D721Med (cell line): Measurements from ENCODE around the gene ZFYVE16.
A peak's percentile ranks its signal among the peaks of the same experiment; 100 is the strongest.

Experiments
- DNase-seq: peaks from one replicate; pipeline ENCODE4 v3.0.0; 2011; ENCODE audit warnings: low spot score; ENCODE audit not compliant: insufficient read length
- FAIRE-seq: peaks from 2 replicates; lab custom pipeline; 2011; peaks lifted over from hg19 to GRCh38; lab: Jason Lieb, UNC
- TF ChIP-seq, protein P1 (sequence below): IDR thresholded peaks from 2 replicates; pipeline ENCODE4 v1.5.1; 2012; ENCODE audit warnings: mild to moderate bottlenecking, control low read depth; ENCODE audit not compliant: insufficient read depth; ENCODE audit errors: missing control alignments

Gene ZFYVE16

DNA sequence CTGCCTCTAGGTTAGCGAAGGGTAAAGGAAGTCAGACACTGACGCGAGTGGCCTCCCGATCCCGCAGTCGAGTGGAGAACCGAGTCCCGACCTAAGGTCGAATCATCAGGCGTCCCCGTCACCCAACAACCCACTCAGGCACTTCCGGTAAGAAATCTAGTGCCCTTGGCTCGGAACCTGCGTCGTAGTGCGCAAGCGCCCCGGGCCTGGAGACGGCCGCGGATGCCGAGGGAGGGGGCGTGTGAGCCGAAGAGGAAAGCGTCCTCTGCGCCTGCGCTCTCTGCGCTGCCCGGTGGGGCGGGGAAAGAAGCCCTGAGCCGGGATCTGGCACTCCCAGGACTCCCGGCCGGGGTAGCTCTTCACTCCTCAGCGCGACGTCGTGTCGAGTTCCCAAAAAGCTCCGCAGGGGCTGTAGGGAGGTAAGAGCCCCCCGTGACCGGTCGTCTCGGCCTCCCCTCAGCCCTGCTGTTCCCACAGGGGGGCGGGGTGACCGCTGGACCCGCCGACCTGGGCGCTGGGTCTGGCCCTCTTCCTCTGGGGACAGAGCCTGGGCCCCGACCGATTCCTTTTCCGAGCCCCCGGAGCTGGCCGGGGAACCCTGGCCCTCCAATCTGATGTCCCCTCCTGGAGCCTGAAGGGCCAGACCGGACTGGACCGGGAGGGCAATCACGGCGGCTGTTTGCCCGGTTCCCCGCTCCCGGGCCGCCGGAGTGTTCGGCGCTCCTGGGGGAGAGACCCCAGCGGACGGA, at the start of gene ZFYVE16:
ZFYVE16 (plus strand) TSS at position 330 of the 749 bp plus-strand sequence. CDS start 26,084 bp downstream, outside the sequence.
- TF ChIP-seq, protein P1, sequence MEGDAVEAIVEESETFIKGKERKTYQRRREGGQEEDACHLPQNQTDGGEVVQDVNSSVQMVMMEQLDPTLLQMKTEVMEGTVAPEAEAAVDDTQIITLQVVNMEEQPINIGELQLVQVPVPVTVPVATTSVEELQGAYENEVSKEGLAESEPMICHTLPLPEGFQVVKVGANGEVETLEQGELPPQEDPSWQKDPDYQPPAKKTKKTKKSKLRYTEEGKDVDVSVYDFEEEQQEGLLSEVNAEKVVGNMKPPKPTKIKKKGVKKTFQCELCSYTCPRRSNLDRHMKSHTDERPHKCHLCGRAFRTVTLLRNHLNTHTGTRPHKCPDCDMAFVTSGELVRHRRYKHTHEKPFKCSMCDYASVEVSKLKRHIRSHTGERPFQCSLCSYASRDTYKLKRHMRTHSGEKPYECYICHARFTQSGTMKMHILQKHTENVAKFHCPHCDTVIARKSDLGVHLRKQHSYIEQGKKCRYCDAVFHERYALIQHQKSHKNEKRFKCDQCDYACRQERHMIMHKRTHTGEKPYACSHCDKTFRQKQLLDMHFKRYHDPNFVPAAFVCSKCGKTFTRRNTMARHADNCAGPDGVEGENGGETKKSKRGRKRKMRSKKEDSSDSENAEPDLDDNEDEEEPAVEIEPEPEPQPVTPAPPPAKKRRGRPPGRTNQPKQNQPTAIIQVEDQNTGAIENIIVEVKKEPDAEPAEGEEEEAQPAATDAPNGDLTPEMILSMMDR = no peak
- no peak for FAIRE-seq
- peak; percentile 66 for DNase-seq

DNA sequence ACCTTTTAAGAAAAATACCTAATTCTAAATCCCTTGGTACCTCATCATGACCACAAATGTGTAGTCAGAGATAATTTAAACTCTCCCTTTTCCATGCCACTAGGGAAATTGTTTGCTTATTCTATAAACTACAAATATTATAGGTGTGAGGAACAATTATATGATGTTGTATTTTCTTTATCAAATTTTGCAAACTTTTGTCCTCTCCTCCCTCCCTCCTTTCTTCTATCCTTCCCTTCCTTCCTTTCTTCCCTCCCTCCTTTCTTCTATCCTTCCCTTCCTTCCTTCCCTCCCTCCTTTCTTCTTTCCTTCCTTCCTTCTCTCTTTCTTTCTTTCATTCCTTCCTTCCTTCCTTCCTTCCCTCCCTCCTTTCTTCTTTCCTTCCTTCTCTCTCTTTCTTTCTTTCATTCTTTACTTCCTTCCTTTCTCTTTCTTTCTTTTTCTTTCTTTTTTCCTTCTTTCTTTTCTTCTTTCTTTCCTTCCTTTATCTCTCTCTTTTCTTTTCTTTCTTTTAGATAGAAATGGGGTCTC, 46.9 kb upstream of the ZFYVE16 start:
- FAIRE-seq (no peak), DNase-seq (no peak)
- TF ChIP-seq, protein P1 = no peak

DNA sequence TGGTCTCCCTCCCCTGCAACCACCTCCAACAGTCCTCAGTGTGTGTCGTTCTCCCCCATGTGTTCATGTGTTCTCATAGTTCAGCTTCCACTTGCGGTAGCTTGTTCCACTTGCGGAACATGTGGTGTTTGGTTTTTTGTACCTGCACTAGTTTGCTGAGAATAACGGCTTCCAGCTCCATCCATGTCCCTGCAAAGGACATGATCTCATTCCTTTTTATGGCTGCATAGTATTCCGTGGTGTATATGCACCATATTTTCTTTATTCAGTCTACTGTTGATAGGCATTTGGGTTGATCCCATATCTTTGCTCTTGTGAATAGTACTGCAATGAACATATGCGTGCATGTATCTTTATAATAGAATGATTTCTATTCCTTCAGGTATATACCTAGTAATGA, 43.0 kb upstream of the ZFYVE16 start:
- FAIRE-seq (no peak), DNase-seq (no peak)
- TF ChIP-seq, protein P1 = no peak

DNA sequence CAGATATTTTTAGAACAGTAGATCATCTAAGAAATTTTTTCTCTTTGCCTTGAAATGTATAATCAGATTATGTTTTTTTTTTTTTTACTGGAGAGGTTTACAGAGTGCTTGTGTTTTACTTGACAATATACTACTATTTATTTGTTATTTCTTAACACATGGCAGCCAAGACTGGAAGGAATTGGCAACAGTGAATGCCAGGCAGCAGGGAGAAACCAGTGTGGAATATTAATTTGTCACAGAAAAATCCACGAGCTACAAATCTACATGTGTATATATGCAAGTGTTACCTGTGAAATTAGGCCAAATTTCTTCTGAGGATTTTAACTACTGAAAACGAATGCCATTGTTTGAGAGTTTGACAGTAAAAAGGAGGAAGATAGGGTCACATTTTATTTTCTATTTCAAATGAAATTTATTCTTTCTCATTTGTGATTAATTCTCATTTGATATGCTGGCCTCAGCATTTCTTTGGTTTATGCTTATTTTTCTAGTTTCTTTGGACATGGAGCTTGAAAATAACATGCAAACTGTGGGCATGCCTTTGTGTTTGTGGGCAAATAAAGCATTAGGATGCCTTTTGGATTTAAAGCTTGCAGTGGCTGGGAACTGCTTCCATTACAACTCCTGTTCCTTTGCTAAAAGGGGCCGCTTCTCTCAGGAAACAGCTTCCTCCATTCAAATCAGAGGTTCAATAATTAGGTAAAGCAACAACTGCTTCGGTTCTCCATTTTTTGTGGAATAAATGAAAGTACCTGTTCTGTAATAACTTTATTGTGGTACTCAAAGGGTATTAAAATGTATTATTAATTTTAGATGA, 39.0 kb upstream of the ZFYVE16 start:
- FAIRE-seq (no peak), DNase-seq (no peak)
- TF ChIP-seq, protein P1 = no peak

DNA sequence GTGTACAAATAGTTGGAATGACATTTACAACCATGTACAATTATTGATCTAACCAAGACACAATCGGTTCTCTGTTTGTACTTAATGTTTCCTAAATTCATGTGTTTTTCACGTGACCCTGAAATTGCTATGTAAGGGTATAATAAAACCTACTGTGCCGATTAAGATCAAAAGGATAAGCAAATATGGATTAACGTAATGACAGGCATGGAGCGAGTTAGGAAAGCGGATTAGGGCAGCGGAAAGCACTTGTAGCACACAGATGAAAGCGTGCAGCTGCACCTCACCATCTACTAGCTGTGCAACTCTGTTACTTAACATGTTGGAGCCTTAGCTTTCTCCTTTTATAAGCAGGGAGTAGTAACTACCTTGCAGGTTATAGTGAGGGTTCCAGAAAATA, 38.3 kb upstream of the ZFYVE16 start:
- DNase-seq (no peak), FAIRE-seq (peak; percentile 99)
- TF ChIP-seq, protein P1 = no peak

DNA sequence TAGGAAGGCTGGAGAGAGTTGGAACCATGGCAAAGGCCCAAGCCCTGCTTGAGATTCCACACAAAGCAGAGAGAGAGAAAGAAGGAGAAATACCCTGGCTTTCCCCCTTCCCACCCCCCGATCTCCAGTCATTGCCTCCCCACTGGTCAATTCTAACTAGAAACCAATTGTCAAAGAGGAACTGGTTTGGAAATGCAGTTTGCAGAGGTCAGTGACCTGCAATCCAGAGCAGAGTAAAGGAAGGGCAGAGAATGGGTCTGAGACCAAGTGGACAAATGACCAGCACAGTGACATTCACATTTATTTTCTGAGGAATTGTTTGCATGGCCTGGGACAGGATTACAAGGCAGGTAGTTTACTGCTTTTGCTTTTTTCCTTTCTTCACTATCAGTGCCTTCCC, 37.5 kb upstream of the ZFYVE16 start:
- DNase-seq = no peak
- FAIRE-seq = no peak
- TF ChIP-seq, protein P1 = no peak
